WTC11 (cell line): ENCODE results near the gene METTL13.

Experiments used
- ATF2 ChIP-seq: sonication (generic); formaldehyde crosslinking; IDR thresholded peaks from 2 replicates; pipeline ENCODE4 v1.8.1; 2022; ENCODE audit warnings: low read depth, missing genetic modification reagents, borderline replicate concordance
- CTCF ChIP-seq: fragments of 200-600 bp; IDR thresholded peaks from 2 replicates; pipeline ENCODE4 v1.8.0; 2022; ENCODE audit warnings: antibody characterized with exemption
- FOXJ3 ChIP-seq: sonication (generic); formaldehyde crosslinking; IDR thresholded peaks from 2 replicates; pipeline ENCODE4 v1.9.0; 2021; ENCODE audit warnings: missing genetic modification reagents, mild to moderate bottlenecking, borderline replicate concordance

DNA sequence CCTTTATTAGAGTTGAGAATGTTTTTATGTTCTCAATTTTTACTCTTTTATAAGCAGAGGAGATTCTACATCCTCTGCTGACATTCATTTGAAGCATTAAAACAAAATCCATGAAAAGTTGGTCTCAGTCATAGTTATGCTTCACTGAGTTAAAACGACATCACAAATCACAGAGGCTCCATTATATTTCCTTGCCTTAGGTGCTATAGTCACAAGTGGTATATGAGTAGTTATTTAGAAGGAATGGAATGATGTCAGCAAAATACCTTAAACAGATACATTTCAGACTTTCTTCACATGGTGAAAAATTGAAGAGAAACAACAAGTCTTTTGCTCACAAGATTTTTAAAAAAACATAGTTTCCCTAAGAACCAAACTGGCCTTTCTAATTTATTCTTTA is 11.7 kb upstream of the METTL13 start:
- TF ChIP-seq ATF2 (no peak), FOXJ3 (CRISPR knock-in tag) (no peak), CTCF (no peak)
